Right atrium auricular region (tissue), 2 donors: ENCODE measurements around the gene FCHO1. TPM values are rescaled to one million over a fixed set of nuclear protein-coding genes. Genes with fewer than 3 reads are reported as not detected.

ENCODE experiments used
- DNase-seq: peaks from one replicate; pipeline ENCODE4 v3.0.0-alpha.2; 2019; ENCODE audit warnings: low spot score
- H3K27ac ChIP-seq, 2 donors: fragments of 200-600 bp; sonication (generic); 1 replicate in 1 of 2; 2 replicates in 1 of 2; pipeline ENCODE4 v1.5.1; 2016 to 2019
- H3K27me3 ChIP-seq, 2 donors: fragments of 200-600 bp; sonication (generic); one replicate each; pipeline versions ENCODE4 v1.5.1 to v1.6.0; 2017 to 2019
- H3K36me3 ChIP-seq: fragments of 200-600 bp; sonication (generic); one replicate; pipeline ENCODE4 v1.5.1; 2016
- H3K4me1 ChIP-seq, 2 donors: fragments of 200-600 bp; sonication (generic); one replicate each; pipeline versions ENCODE4 v1.5.1 to v1.6.0; 2017 to 2019
- H3K4me3 ChIP-seq, 2 donors: fragments of 200-600 bp; sonication (generic); 1 replicate in 1 of 2; 2 replicates in 1 of 2; pipeline ENCODE4 v1.5.1; 2017 to 2019; ENCODE audit warnings: mild to moderate bottlenecking in 1 of 2, moderate library complexity in 1 of 2
- H3K9me3 ChIP-seq, 2 donors: fragments of 200-600 bp; sonication (generic); one replicate each; pipeline ENCODE4 v1.5.1; 2019
- total RNA-seq, 2 donors: library from RNA; depleted of rRNA; stranded (reverse); fragments of >200 nt; gene quantifications; one replicate each; pipeline ENCODE4 v1.1.0, GENCODE V29; 2016
- TF ChIP-seq, protein P1 (sequence below), 2 donors: fragments of 200-600 bp; sonication (generic); IDR thresholded peaks; one replicate each; pipeline ENCODE4 v1.5.1; 2019; ENCODE audit warnings: antibody characterized with exemption in 2 of 2

FCHO1 gene
- total RNA-seq, 2 donors from 2014 or later: 0.19 to 1.3 TPM

DNA sequence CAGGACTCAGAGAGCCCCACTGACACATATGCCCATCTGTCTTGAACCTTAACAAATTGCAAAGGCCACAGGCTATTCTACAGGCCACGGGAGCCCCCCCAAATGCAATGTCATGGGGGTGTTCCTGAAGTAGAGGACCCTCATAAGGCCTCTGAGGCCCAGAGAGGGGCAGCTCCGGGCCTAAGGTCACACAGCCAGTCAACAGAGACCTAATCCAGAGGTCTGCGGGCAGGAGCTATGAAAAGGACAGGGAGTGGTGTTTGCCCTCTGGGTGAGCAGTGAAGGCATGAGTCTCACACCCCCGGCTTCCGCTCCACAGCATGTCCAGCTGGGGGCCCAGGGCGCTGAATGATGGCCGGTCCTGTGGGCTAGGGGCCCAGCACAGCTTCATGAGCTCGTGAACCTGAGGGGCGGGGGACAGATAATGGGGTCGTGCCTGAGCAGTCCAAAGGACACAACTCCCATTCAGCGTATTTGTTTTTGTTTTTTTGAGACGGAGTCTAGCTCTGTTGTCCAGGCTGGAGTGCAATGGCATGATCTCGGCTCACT, 75.3 kb downstream of the FCHO1 start:
- no peak for DNase-seq
- Histone ChIP-seq H3K4me1 (peaks cover 0 to 17% of the 10 kb centered on the region in 2 donors), H3K27me3 (peaks cover 0 to 6% of the 10 kb centered on the region in 2 donors), H3K9me3 (no peaks in the 10 kb centered on the region), H3K36me3 (no peaks in the 10 kb centered on the region), H3K27ac (no peak overlapping the region), H3K4me3 (no peak overlapping the region)
- TF ChIP-seq, protein P1, sequence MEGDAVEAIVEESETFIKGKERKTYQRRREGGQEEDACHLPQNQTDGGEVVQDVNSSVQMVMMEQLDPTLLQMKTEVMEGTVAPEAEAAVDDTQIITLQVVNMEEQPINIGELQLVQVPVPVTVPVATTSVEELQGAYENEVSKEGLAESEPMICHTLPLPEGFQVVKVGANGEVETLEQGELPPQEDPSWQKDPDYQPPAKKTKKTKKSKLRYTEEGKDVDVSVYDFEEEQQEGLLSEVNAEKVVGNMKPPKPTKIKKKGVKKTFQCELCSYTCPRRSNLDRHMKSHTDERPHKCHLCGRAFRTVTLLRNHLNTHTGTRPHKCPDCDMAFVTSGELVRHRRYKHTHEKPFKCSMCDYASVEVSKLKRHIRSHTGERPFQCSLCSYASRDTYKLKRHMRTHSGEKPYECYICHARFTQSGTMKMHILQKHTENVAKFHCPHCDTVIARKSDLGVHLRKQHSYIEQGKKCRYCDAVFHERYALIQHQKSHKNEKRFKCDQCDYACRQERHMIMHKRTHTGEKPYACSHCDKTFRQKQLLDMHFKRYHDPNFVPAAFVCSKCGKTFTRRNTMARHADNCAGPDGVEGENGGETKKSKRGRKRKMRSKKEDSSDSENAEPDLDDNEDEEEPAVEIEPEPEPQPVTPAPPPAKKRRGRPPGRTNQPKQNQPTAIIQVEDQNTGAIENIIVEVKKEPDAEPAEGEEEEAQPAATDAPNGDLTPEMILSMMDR (IDR thresholded peaks at IDR 0.05): no peak

DNA sequence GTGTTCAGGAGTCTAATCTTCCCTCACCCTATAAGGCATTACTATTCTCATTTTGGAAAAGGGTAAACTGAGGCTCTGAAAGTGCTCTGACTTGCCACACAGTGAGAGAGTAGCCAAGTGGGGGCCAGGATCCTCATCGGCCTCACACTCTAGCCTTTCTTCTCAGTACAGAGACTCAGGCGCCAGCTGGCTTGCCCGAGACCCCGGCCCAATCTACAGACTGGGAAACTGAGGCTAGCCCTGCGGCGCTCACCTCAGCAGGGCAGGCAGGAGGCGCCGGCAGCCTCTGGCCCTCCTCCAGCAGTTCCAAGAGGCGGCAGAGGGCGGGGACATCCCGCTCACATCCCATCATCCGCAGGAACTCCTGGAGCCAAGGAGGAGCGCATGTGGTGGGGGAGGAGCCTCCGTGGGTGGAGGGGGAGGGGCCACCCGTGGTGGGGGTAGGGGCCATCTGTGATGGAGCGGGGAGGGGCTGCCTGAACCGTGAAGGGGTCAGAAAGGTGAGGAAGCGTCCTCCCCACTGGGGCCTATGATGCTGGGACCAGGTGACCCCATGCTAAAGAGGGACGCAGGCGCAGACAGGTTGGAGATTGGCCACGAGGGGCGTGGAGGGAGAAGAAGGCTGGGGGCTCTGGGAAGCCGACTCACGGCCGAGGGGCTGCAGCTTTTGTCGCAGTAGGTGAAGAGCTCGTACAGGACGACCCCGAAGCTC, 78.7 kb downstream of the FCHO1 start:
- TF ChIP-seq, protein P1 (IDR thresholded peaks at IDR 0.05): no peak
- peaks cover 0 to 19% of the 10 kb centered on the region in 2 donors for H3K4me1 ChIP-seq
- no peak overlapping the region for H3K27ac ChIP-seq
- H3K9me3 ChIP-seq: no peaks in the 10 kb centered on the region
- H3K27me3 ChIP-seq: peaks cover 0 to 7% of the 10 kb centered on the region in 2 donors
- H3K36me3 ChIP-seq: no peaks in the 10 kb centered on the region
- no peak for DNase-seq
- peak overlapping the region in 1 of 2 donors; percentile 24 for H3K4me3 ChIP-seq

DNA sequence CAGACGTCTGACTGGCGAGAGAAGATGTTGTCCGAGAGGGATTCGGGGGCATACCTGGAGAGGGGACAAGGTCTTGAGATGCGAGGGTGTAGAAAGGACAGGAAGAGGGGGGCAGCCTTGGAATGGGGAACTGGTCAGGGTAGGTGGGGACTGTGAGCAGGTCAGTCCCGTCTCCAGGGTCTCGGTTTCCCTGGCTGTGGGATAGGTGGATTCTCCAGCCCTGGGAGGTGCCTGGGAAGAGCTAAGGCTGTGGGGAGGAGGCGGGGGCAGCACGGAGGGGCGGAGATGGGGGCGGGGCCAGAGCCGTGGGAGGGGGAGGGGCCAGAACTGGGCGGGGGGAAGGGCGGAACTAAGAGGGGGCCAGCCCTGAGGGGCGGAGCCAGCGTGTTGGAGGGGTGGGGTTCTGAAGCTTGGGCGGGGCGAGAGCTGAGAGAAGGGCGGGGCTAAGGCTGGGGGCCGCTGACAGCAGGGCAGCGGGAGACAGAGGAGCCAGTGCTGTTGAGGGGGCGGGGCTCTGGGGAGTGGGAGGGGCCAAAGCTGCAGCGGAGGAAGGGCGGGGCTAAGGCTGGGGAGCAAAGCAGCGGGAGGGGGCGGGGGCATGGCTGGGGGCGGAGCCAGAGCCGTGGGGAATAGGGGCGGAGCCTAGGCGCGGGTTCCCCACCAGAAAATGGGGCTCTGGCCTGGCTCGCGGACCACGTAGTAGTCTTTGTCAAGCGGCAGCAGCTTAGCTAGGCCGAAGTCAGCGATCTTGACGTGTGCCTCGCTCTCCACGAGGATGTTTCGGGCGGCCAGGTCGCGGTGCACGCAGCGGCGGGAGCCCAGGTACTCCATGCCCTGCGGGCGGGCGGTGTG, 79.5 kb downstream of the FCHO1 start:
- Histone ChIP-seq H3K4me1 (peaks cover 0 to 19% of the 10 kb centered on the region in 2 donors), H3K36me3 (no peaks in the 10 kb centered on the region), H3K9me3 (no peaks in the 10 kb centered on the region), H3K27ac (no peak overlapping the region), H3K4me3 (peak overlapping the region in 1 of 2 donors; percentile 36), H3K27me3 (peaks cover 0 to 7% of the 10 kb centered on the region in 2 donors)
- TF ChIP-seq, protein P1 (IDR thresholded peaks at IDR 0.05): no peak
- no peak for DNase-seq

DNA sequence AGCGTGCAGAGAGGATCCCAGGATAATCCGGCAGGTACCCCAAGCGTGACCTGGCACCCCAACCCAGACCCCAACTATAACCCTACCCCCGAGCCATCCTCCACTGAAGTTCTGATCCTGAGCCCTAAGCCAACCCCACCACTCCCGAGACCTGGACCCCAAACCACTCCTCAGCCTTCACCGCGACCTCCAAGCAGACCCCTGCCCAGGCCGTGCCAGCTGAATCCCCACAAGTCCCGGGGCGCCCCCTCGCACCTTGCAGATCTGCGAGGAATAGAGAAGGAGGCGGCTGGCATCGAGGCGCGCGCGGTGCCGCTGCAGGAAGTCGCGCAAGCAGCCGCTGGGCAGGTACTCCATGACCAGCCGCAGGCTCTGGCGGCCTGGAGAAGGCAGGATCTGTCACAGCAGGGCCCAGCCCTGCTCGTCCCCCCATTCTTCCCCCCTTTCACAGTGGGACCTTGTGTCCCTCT, 80.2 kb downstream of the FCHO1 start:
- no peak for DNase-seq
- Histone ChIP-seq H3K4me3 (peak overlapping the region in 1 of 2 donors; percentile 36), H3K9me3 (no peaks in the 10 kb centered on the region), H3K36me3 (no peaks in the 10 kb centered on the region), H3K27me3 (peaks cover 0 to 7% of the 10 kb centered on the region in 2 donors), H3K27ac (no peak overlapping the region), H3K4me1 (peaks cover 0 to 19% of the 10 kb centered on the region in 2 donors)
- TF ChIP-seq, protein P1 (IDR thresholded peaks at IDR 0.05): no peak

DNA sequence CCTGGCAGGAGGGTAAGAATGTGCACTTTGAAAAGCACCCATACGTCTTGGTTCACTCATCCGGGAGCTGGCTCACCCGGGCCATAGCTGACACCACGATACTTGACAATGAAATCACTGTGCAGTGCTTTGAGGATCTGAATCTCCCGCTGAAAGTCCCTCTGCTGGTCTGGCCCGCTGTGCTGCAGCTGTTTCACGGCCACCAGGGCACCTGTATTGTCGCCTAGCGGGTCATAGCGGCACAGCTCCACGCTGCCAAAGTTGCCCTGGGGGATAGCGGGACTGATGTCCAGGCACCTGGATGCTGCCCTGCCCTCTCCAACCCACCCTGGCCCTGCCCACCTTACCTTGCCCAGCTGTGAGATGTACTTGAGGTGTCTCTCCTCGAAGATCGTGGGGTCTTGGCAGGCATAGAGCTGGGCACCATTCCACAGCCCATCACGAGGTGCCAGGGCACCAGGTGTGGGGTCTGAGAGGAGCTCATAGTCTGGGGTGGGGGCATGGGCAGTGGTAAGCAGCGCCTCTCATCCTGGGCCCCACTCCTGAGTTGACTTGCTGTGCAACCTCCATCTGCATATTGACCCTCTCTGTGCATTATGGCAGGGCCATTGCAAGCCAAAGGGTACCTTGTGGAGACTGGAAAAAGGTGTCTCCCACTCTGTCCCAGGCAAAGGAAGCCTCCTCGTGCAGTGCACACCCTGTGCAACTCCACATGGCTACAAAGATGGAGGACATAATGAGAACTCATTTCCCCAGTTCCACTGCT, 81.3 kb downstream of the FCHO1 start:
- Histone ChIP-seq H3K27me3 (peaks cover 0 to 7% of the 10 kb centered on the region in 2 donors), H3K9me3 (no peaks in the 10 kb centered on the region), H3K4me1 (peaks cover 0 to 19% of the 10 kb centered on the region in 2 donors), H3K4me3 (no peak overlapping the region), H3K27ac (no peak overlapping the region), H3K36me3 (no peaks in the 10 kb centered on the region)
- DNase-seq: no peak
- TF ChIP-seq, protein P1 (IDR thresholded peaks at IDR 0.05): no peak
